Epithelial cell of esophagus (primary cell): ENCODE results near the gene AGBL1.

Experiments
- DNase-seq: peaks from one replicate; pipeline ENCODE4 v3.0.0; 2010; ENCODE audit warnings: low read depth
- H3K4me3 ChIP-seq: 2 replicates; pipeline ENCODE4 v1.5.1; 2011; ENCODE audit warnings: mild to moderate bottlenecking, low read length, control low read depth
- TF ChIP-seq, protein P1 (sequence below): IDR thresholded peaks from 2 replicates; pipeline ENCODE4 v1.5.1; 2011; ENCODE audit warnings: low read depth, mild to moderate bottlenecking, low read length, control low read depth, inconsistent platforms; ENCODE audit not compliant: insufficient read depth; ENCODE audit errors: missing control alignments

The AGBL1 gene

DNA sequence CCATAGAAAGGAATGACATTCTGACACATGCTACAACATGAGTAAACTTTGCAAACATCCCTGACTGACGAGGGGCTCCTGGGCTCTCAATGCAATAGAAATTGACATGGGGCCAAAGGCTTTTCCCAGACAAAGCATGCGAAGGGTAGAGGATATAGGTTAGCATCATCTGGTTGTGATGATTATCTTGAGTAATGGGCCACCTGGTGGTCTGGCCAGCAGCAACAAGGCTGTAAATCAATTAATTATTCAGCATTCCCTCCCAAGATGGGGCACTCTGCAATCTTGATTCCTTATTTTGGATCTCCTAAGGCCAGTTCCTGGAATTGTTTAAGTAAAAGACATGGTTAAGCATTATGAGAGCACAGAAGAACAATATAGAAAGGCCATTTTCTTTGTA is 99.2 kb downstream of the AGBL1 start:
- H3K4me3 ChIP-seq, result no peak overlapping the region
- TF ChIP-seq, protein P1, sequence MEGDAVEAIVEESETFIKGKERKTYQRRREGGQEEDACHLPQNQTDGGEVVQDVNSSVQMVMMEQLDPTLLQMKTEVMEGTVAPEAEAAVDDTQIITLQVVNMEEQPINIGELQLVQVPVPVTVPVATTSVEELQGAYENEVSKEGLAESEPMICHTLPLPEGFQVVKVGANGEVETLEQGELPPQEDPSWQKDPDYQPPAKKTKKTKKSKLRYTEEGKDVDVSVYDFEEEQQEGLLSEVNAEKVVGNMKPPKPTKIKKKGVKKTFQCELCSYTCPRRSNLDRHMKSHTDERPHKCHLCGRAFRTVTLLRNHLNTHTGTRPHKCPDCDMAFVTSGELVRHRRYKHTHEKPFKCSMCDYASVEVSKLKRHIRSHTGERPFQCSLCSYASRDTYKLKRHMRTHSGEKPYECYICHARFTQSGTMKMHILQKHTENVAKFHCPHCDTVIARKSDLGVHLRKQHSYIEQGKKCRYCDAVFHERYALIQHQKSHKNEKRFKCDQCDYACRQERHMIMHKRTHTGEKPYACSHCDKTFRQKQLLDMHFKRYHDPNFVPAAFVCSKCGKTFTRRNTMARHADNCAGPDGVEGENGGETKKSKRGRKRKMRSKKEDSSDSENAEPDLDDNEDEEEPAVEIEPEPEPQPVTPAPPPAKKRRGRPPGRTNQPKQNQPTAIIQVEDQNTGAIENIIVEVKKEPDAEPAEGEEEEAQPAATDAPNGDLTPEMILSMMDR, result no peak
- no peak for DNase-seq

- peak; percentile 23 for DNase-seq
- no peak overlapping the region for H3K4me3 ChIP-seq
- TF ChIP-seq, protein P1, result no peak
Measured at GRCh38 chr15:86183596-86184491, 104.2 kb downstream of the AGBL1 start.

- H3K4me3 ChIP-seq, result no peak overlapping the region
- TF ChIP-seq, protein P1, result no peak
- DNase-seq, result no peak
Measured at GRCh38 chr15:86193716-86194380, 114.2 kb downstream of the AGBL1 start.

DNA sequence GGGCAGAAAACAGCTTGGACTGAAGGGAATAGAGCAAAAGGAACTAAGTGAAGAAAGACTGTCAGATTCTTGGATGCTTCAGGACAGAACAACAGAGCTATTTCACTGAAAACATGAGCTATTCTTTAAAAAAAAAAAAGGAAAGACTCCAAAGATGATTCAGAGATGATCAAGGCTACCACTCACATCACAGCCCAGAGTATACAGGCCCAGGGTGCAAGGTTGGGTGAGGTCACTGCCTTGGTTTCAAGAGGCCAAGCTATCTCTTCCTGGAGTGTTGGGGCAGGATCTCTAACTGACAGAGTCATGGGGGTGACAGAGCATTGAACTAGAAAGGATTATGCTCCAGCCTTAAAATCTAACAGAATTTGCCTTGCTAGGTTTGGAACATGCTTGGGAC is 118.1 kb downstream of the AGBL1 start:
- TF ChIP-seq, protein P1, result no peak
- DNase-seq, result no peak
- H3K4me3 ChIP-seq, result no peak overlapping the region

DNA sequence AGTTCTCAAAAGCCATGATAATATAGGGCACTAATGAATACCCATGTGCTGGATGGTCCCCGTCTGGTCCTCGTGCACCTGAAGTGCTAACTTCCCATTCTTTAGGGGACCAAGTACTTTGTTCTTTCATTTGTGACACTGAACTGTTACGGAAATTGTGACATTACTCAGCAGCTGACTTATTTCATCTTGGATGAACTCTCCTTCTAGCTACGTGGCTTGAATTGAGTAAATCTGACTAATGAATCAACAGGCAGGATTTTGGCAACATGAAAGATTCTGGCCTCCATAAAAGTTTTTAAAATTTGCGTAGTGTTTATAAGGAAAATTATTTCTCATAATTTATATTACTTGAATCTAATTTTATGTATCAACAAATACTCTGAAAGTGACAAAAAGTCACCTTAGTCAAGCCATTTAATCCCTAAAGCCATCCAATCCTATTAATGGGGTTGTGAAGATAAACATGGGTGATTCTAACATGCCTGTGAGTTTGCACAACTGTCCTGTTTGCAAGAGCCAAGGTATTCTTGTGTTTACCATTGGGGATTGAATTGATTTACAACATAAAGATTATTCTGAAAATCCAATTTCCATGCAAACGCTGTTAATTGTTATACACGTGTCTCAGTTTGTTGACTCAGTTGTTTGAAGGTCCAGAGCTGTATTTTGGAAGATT is 119.9 kb downstream of the AGBL1 start:
- DNase-seq, result no peak
- H3K4me3 ChIP-seq, result no peak overlapping the region
- TF ChIP-seq, protein P1, result no peak

GRCh38 chr15:86201313-86202008 is 121.8 kb downstream of the AGBL1 start:
- no peak overlapping the region for H3K4me3 ChIP-seq
- TF ChIP-seq, protein P1, result no peak
- DNase-seq, result no peak
